Measurements from ENCODE around the gene ATP5MC2. TPM values are rescaled to one million over a fixed set of nuclear protein-coding genes. Genes with fewer than 3 reads are reported as not detected.
A peak's percentile ranks its signal among the peaks of the same experiment; 100 is the strongest.
"Not testable (repeated sequence)": the region's sequence is repeated elsewhere in the genome, so short reads cannot be mapped to it uniquely, and the experiment has no call there.

The ATP5MC2 gene
- total and polyA plus RNA-seq, 9 of the 15 experiments (the other 6 are each of a cell fraction or from before 2014, with no cell fraction given) = 314 to 1,208 (median 468) TPM

DNA sequence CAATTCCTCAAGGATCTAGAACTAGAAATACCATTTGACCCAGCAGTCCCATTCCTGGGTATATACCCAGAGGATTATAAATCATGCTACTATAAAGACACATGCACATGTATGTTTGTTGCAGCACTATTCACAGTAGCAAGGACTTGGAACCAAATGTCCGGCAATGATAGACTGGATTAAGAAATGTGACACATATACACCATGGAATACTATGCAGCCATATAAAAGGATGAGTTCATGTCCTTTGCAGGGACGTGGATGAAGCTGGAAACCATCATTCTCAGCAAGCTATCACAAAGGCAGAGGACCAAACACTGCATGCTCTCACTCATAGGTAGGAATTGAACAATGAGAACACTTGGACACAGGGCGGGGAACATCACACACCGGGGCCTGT is 29.6 kb downstream of the ATP5MC2 start:
- FAIRE-seq; H3K9me1 ChIP-seq (ENCODE audit: control insufficient read depth, insufficient read depth, low read length); POLR2A ChIA-PET; H3K4me2 ChIP-seq (ENCODE audit: insufficient read depth, low read length); H3K79me2 ChIP-seq (ENCODE audit: control insufficient read depth, insufficient read depth, low read length); H4K20me1 ChIP-seq (replicated peaks; ENCODE audit: control insufficient read depth, insufficient read depth, low read length); H3K4me1 ChIP-seq (replicated peaks in 1 of 2; ENCODE audit: control insufficient read depth in 2 of 2, insufficient read depth in 2 of 2, low read length in 2 of 2); H3K27ac ChIP-seq (ENCODE audit: extremely low read depth, low read depth, low read length); H3K9ac ChIP-seq (ENCODE audit: insufficient read depth in 1 of 2, low read depth in 2 of 2, low read length in 2 of 2); H3K4me3 ChIP-seq; H3K9me3 ChIP-seq (replicated peaks; ENCODE audit: control insufficient read depth, insufficient read depth, low read depth, low read length); DNase-seq (ENCODE audit: extremely low read depth in 1 of 4, low spot score in 3 of 4); ATAC-seq; BruUV-seq (replicated peaks); H3K36me3 ChIP-seq (ENCODE audit: control insufficient read depth, insufficient read depth, low read length); CTCF ChIA-PET (ENCODE audit: low intra/inter-chr PET ratio); H2AFZ ChIP-seq (ENCODE audit: low read depth, low read length); intact Hi-C loops (cut with micrococcal nuclease); in situ Hi-C loops (cut with MboI); H3K27me3 ChIP-seq (ENCODE audit: control insufficient read depth in 2 of 2, insufficient read depth in 2 of 2, low read length in 2 of 2): not testable (repeated sequence)
- TF ChIP-seq BCOR (IDR thresholded peaks at IDR 0.05) (0 out of 2 replicates have a peak, but pooled peaks have one; percentile 11), RBM25 (IDR thresholded peaks at IDR 0.05; ENCODE audit: low read depth, low read length, severe bottlenecking) (peak; percentile 67), ZNF146 (CRISPR knock-in tag; IDR thresholded peaks at IDR 0.05; ENCODE audit: unreplicated experiment) (peak; percentile 79)
- WGBS (ENCODE audit: insufficient coverage, low coverage, missing lambda C conversion rate) = 49% methylated on average over 3 of the region's 4 CpGs

DNA sequence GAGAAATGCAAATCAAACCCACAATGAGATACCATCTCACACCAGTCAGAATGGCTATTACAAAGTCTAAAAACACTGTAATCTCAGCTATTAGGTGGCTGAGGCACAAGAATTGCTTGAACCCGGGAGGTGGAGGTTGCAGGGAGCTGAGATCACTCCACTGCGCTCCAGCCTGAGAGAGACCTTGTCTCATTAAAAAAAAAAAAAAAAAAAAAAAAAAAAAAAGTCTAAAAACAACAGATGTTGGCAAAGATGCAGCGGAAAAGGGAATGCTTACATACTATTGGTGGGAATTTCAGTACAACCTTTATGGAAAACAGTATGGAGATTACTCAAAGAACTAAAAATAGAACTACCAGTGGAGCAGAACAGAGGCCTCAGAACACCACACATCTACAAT is 30.7 kb downstream of the ATP5MC2 start:
- Histone ChIP-seq H3K79me2 (ENCODE audit: control insufficient read depth, insufficient read depth, low read length) (no peaks in the 10 kb centered on the region), H3K36me3 (ENCODE audit: control insufficient read depth, insufficient read depth, low read length) (no peaks in the 10 kb centered on the region), H3K27me3 (ENCODE audit: control insufficient read depth in 2 of 2, insufficient read depth in 2 of 2, low read length in 2 of 2) (no peaks in the 10 kb centered on the region), H3K9me1 (ENCODE audit: control insufficient read depth, insufficient read depth, low read length) (no peaks in the 10 kb centered on the region), H3K9ac (ENCODE audit: insufficient read depth in 1 of 2, low read depth in 2 of 2, low read length in 2 of 2) (no peak overlapping the region), H3K4me1 (replicated peaks in 1 of 2; ENCODE audit: control insufficient read depth in 2 of 2, insufficient read depth in 2 of 2, low read length in 2 of 2) (no peaks in the 10 kb centered on the region; a peak in 3 of 5 replicates), H3K4me3 (no peak overlapping the region), H2AFZ (ENCODE audit: low read depth, low read length) (no peak overlapping the region), H3K9me3 (replicated peaks; ENCODE audit: control insufficient read depth, insufficient read depth, low read depth, low read length) (no peaks in the 10 kb centered on the region), H3K27ac (ENCODE audit: extremely low read depth, low read depth, low read length) (no peak overlapping the region), H3K4me2 (ENCODE audit: insufficient read depth, low read length) (no peak overlapping the region), H4K20me1 (replicated peaks; ENCODE audit: control insufficient read depth, insufficient read depth, low read length) (no peaks in the 10 kb centered on the region)
- ChIA-PET CTCF (ENCODE audit: low intra/inter-chr PET ratio) (no interaction called here), POLR2A (no interaction called here)
- BruUV-seq (replicated peaks) = no TSS peak
- no peak for DNase-seq (ENCODE audit: extremely low read depth in 1 of 4, low spot score in 3 of 4)
- FAIRE-seq = no peak
- intact Hi-C loops (cut with micrococcal nuclease) = no loop called here
- in situ Hi-C loops (cut with MboI) = no loop called here
- no peak for ATAC-seq
- 38% methylated on average over 3 of the region's 3 CpGs for WGBS (ENCODE audit: insufficient coverage, low coverage, missing lambda C conversion rate)
- no peak for TF ChIP-seq ZNF77 (CRISPR knock-in tag; IDR thresholded peaks at IDR 0.05)
- TF ChIP-seq, protein P1, sequence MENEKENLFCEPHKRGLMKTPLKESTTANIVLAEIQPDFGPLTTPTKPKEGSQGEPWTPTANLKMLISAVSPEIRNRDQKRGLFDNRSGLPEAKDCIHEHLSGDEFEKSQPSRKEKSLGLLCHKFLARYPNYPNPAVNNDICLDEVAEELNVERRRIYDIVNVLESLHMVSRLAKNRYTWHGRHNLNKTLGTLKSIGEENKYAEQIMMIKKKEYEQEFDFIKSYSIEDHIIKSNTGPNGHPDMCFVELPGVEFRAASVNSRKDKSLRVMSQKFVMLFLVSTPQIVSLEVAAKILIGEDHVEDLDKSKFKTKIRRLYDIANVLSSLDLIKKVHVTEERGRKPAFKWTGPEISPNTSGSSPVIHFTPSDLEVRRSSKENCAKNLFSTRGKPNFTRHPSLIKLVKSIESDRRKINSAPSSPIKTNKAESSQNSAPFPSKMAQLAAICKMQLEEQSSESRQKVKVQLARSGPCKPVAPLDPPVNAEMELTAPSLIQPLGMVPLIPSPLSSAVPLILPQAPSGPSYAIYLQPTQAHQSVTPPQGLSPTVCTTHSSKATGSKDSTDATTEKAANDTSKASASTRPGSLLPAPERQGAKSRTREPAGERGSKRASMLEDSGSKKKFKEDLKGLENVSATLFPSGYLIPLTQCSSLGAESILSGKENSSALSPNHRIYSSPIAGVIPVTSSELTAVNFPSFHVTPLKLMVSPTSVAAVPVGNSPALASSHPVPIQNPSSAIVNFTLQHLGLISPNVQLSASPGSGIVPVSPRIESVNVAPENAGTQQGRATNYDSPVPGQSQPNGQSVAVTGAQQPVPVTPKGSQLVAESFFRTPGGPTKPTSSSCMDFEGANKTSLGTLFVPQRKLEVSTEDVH (IDR thresholded peaks at IDR 0.05; ENCODE audit: low read depth, partially characterized antibody) = no peak
- no peak for TF ChIP-seq SMAD1 (IDR thresholded peaks at IDR 0.05; ENCODE audit: low read depth, low read length, partially characterized antibody)
- no peak for TF ChIP-seq ZKSCAN8 (CRISPR knock-in tag; IDR thresholded peaks at IDR 0.05)
- no peak for TF ChIP-seq RNF219 (CRISPR knock-in tag; IDR thresholded peaks at IDR 0.05)
- no peak for TF ChIP-seq GATAD2B (IDR thresholded peaks at IDR 0.05; ENCODE audit: borderline replicate concordance)
- TF ChIP-seq TBL1XR1 (IDR thresholded peaks at IDR 0.05; ENCODE audit: low read length in 2 of 2) = no peak
- TF ChIP-seq NELFE (IDR thresholded peaks at IDR 0.05; ENCODE audit: insufficient read depth, insufficient read length) = no peak
- no peak for TF ChIP-seq ZNF717 (CRISPR knock-in tag; IDR thresholded peaks at IDR 0.05)
- no peak for TF ChIP-seq TARDBP (IDR thresholded peaks at IDR 0.05)
- no peak for TF ChIP-seq DDX20 (tag; IDR thresholded peaks at IDR 0.05; ENCODE audit: low read depth)

All from K562 (cell line).